A549 (cell line): ENCODE data around the gene CDC73. TPM values are rescaled to one million over a fixed set of nuclear protein-coding genes. Genes with fewer than 3 reads are reported as not detected.

Experiments
- ATAC-seq, 2 experiments: fragments of 200-7000 bp in 1 of 2; fragments of >200 bp in 1 of 2; cut with Nextera tagmentation in 1 of 2; cut with Tn5 transposase in 1 of 2; 3 replicates each; pipeline versions ENCODE4 v1.8.0 to v1.9.1; 2018 to 2020; ENCODE audit warnings: mild to moderate bottlenecking in 1 of 2, moderate library complexity in 1 of 2
- CTCF ChIA-PET: fragments of 300-600 bp; sonication (Branson Sonifier 250); formaldehyde crosslinking; extraction: SDS; loops from one replicate; lab custom pipeline; 2021; ENCODE audit warnings: antibody characterized with exemption, inconsistent platforms; lab: Yijun Ruan, JAX
- POLR2A ChIA-PET: fragments of 350-600 bp; formaldehyde crosslinking; extraction: SDS; loops from one replicate; lab custom pipeline; 2021; ENCODE audit warnings: antibody characterized with exemption, inconsistent platforms; lab: Yijun Ruan, JAX
- DNase-seq, 2 experiments: peaks; one replicate each; pipeline versions ENCODE4 v3.0.0 to v3.0.0-alpha.2; 2011 to 2016; ENCODE audit warnings: low read depth in 1 of 2, low spot score in 1 of 2
- FAIRE-seq: peaks from 2 replicates; lab custom pipeline; 2011; peaks lifted over from hg19 to GRCh38; lab: Jason Lieb, UNC
- H3K27ac ChIP-seq, 2 experiments: fragments of >200 bp; sonication (Bioruptor Twin); formaldehyde crosslinking; 3 replicates each; pipeline ENCODE4 v1.5.1; 2016 to 2017
- H3K4me1 ChIP-seq: fragments of >200 bp; sonication (Bioruptor Twin); formaldehyde crosslinking; 3 replicates; pipeline ENCODE4 v1.6.1; 2016
- H3K4me2 ChIP-seq: fragments of >200 bp; sonication (Bioruptor Twin); formaldehyde crosslinking; 3 replicates; pipeline ENCODE4 v1.6.1; 2016
- H3K4me3 ChIP-seq: fragments of >200 bp; sonication (Bioruptor Twin); formaldehyde crosslinking; 3 replicates; pipeline ENCODE4 v1.5.1; 2016
- H3K9me3 ChIP-seq: fragments of >200 bp; sonication (Bioruptor Twin); formaldehyde crosslinking; 3 replicates; pipeline ENCODE4 v1.6.1; 2016
- ATOH8 ChIP-seq: fragments of 250-450 bp; sonication (Bioruptor Pico); IDR thresholded peaks from 2 replicates; pipeline ENCODE4 v1.5.0; 2020; ENCODE audit warnings: low read depth, mild to moderate bottlenecking, moderate library complexity
- CBX2 ChIP-seq: fragments of 200-600 bp; sonication (generic); IDR thresholded peaks from 2 replicates; pipeline ENCODE4 v1.6.1; 2016; ENCODE audit warnings: low read depth, mild to moderate bottlenecking, borderline replicate concordance
- CEBPB ChIP-seq, 2 experiments: fragments of >200 bp in 1 of 2; sonication (Bioruptor Twin) in 1 of 2; formaldehyde crosslinking in 1 of 2; IDR thresholded peaks; 2 replicates each; pipeline ENCODE4 v1.6.1; 2012 to 2016
- E2F6 ChIP-seq: IDR thresholded peaks from 2 replicates; pipeline ENCODE4 v1.6.1; 2012; ENCODE audit warnings: low read depth, borderline replicate concordance
- ESRRA ChIP-seq: fragments of 150-350 bp; IDR thresholded peaks from 2 replicates; pipeline ENCODE4 v1.6.1; 2014; ENCODE audit warnings: mild to moderate bottlenecking, low read length, borderline replicate concordance
- FOSL2 ChIP-seq, 2 experiments: fragments of 450-650 bp in 1 of 2; fragments of >200 bp in 1 of 2; sonication (Bioruptor Twin) in 1 of 2; formaldehyde crosslinking; IDR thresholded peaks; 2 replicates each; pipeline versions ENCODE4 v1.5.0 to v1.6.1; 2016 to 2020; ENCODE audit warnings: mild to moderate bottlenecking in 1 of 2, moderate library complexity in 1 of 2
- HDAC2 ChIP-seq: fragments of 200-600 bp; sonication (generic); IDR thresholded peaks from 2 replicates; pipeline ENCODE4 v1.6.1; 2016
- HES2 ChIP-seq: fragments of >200 bp; sonication (Bioruptor Twin); formaldehyde crosslinking; IDR thresholded peaks from 2 replicates; pipeline ENCODE4 v1.6.1; 2016
- HOXB13 ChIP-seq: fragments of 250-450 bp; sonication (Bioruptor Pico); IDR thresholded peaks from 2 replicates; pipeline ENCODE4 v1.5.0; 2020; ENCODE audit warnings: low read depth, mild to moderate bottlenecking, moderate library complexity
- HOXB5 ChIP-seq: fragments of 250-450 bp; sonication (Bioruptor Pico); IDR thresholded peaks from 2 replicates; pipeline ENCODE4 v1.5.0; 2020; ENCODE audit warnings: mild to moderate bottlenecking, moderate library complexity
- KDM1A ChIP-seq: fragments of 200-600 bp; sonication (generic); IDR thresholded peaks from 2 replicates; pipeline ENCODE4 v1.6.1; 2016; ENCODE audit warnings: low read depth, mild to moderate bottlenecking
- NPAS2 ChIP-seq: fragments of 250-450 bp; sonication (Bioruptor Pico); IDR thresholded peaks from 2 replicates; pipeline ENCODE4 v1.8.0; 2022; ENCODE audit warnings: mild to moderate bottlenecking, moderate library complexity, borderline replicate concordance
- NR3C1 ChIP-seq: fragments of >200 bp; sonication (Bioruptor Twin); formaldehyde crosslinking; IDR thresholded peaks from 3 replicates; pipeline ENCODE4 v1.6.1; 2017
- PHF8 ChIP-seq: fragments of 200-600 bp; sonication (generic); IDR thresholded peaks from 2 replicates; pipeline ENCODE4 v1.6.1; 2016; ENCODE audit warnings: low read depth, mild to moderate bottlenecking, antibody characterized with exemption, moderate library complexity, borderline replicate concordance
- RAD21 ChIP-seq, 2 experiments: fragments of >200 bp in 1 of 2; sonication (Bioruptor Twin) in 1 of 2; formaldehyde crosslinking in 1 of 2; IDR thresholded peaks in 1 of 2; conservative IDR thresholded peaks in 1 of 2; 2 replicates in 1 of 2; 3 replicates in 1 of 2; pipeline ENCODE4 v1.6.1; 2012 to 2018; ENCODE audit warnings: inconsistent platforms in 1 of 2
- RCOR1 ChIP-seq: fragments of 150-350 bp; IDR thresholded peaks from 2 replicates; pipeline ENCODE4 v1.6.1; 2014; ENCODE audit warnings: antibody characterized with exemption, low read length, low read depth
- REST ChIP-seq: fragments of 200-600 bp; sonication (generic); IDR thresholded peaks from 2 replicates; pipeline ENCODE4 v1.6.1; 2016; ENCODE audit warnings: antibody characterized with exemption, mild to moderate bottlenecking, moderate library complexity
- RFX5 ChIP-seq: fragments of 450-650 bp; IDR thresholded peaks from 2 replicates; pipeline ENCODE4 v1.7.1; 2014; ENCODE audit warnings: antibody characterized with exemption, mild to moderate bottlenecking, moderate library complexity
- RNF2 ChIP-seq: fragments of 200-600 bp; sonication (generic); IDR thresholded peaks from 2 replicates; pipeline ENCODE4 v1.6.1; 2016; ENCODE audit warnings: low read depth, mild to moderate bottlenecking, antibody characterized with exemption, moderate library complexity, borderline replicate concordance
- SREBF2 ChIP-seq: fragments of 450-650 bp; IDR thresholded peaks from 2 replicates; pipeline ENCODE4 v1.6.1; 2014; ENCODE audit warnings: mild to moderate bottlenecking, moderate library complexity
- USF2 ChIP-seq: fragments of 450-650 bp; IDR thresholded peaks from 2 replicates; pipeline ENCODE4 v1.6.1; 2014; ENCODE audit warnings: antibody characterized with exemption
- ZC3H11A ChIP-seq: fragments of 450-650 bp; IDR thresholded peaks from 2 replicates; pipeline ENCODE4 v1.6.1; 2014; ENCODE audit warnings: antibody characterized with exemption, mild to moderate bottlenecking
- ZSCAN20 ChIP-seq: fragments of 250-450 bp; sonication (Bioruptor Pico); IDR thresholded peaks from 2 replicates; pipeline ENCODE4 v1.8.0; 2022; ENCODE audit warnings: mild to moderate bottlenecking, moderate library complexity
- WGBS: methylation state at CpG from one replicate; pipeline ENCODE4 v1.1.6; 2017; ENCODE audit errors: missing lambda C conversion rate; 5-methylcytosine and 5-hydroxymethylcytosine counted together
- polyA plus RNA-seq, 4 experiments: library from polyadenylated mRNA; depleted of rRNA in 3 of 4; stranded (reverse); fragments of >200 nt; fragmentation: RNase III in 1 of 4; extraction: RNeasy Plus Mini Kit Qiagen cat#74134 plus additional on column Dnase treatment in 1 of 4; gene quantifications; 2 replicates in 3 of 4; 3 replicates in 1 of 4; pipeline ENCODE4 v1.2.3, GENCODE V29; 2011 to 2017

Gene CDC73
- polyA plus RNA-seq, 2 of the 4 experiments (the other 2 are of a cell fraction): 42.2 to 77.9 TPM

GRCh38 chr1:193237381-193237978 lies 115.6 kb downstream of the CDC73 start (continued):
- TF ChIP-seq REST (no peak), E2F6 (no peak)

- H3K4me2 ChIP-seq: no peak overlapping the region
- H3K27ac ChIP-seq: no peak overlapping the region
- H3K4me3 ChIP-seq: no peak overlapping the region
- no peak for DNase-seq
- no peaks in the 10 kb centered on the region for H3K9me3 ChIP-seq
- ATAC-seq: no peak
- H3K4me1 ChIP-seq: no peaks in the 10 kb centered on the region
- TF ChIP-seq ATOH8 (CRISPR knock-in tag) (no peak), RAD21 (conservative IDR thresholded peaks at IDR 0.05 in 1 of 2, IDR thresholded peaks at IDR 0.05 in 1 of 2) (no peak), RNF2 (no peak), NPAS2 (CRISPR knock-in tag) (no peak), PHF8 (no peak), HDAC2 (no peak), KDM1A (no peak), CBX2 (no peak), USF2 (no peak)
- no peak for FAIRE-seq
- ChIA-PET CTCF (no interaction called here), POLR2A (no interaction called here)
- 89% methylated on average over 1 of the region's 1 CpG for WGBS
Measured at GRCh38 chr1:193240609-193241008, 118.8 kb downstream of the CDC73 start.

GRCh38 chr1:193241132-193241827 lies 119.4 kb downstream of the CDC73 start:
- H3K4me1 ChIP-seq: no peaks in the 10 kb centered on the region
- H3K9me3 ChIP-seq: no peaks in the 10 kb centered on the region
- ChIA-PET CTCF (no interaction called here), POLR2A (no interaction called here)
- ATAC-seq: no peak
- no peak for TF ChIP-seq HOXB5 (CRISPR knock-in tag)
- TF ChIP-seq RAD21 (conservative IDR thresholded peaks at IDR 0.05 in 1 of 2, IDR thresholded peaks at IDR 0.05 in 1 of 2): no peak
- H3K27ac ChIP-seq: no peak overlapping the region
- no peak for FAIRE-seq
- no peak overlapping the region for H3K4me3 ChIP-seq
- no peak overlapping the region for H3K4me2 ChIP-seq
- WGBS: 93% methylated on average over 7 of the region's 7 CpGs
- DNase-seq: no peak

GRCh38 chr1:193242000-193242399 lies 120.2 kb downstream of the CDC73 start:
- Histone ChIP-seq H3K4me1 (no peaks in the 10 kb centered on the region), H3K27ac (no peak overlapping the region), H3K4me2 (no peak overlapping the region), H3K4me3 (no peak overlapping the region), H3K9me3 (no peaks in the 10 kb centered on the region)
- FAIRE-seq: no peak
- no peak for DNase-seq
- 100% methylated on average over 1 of the region's 4 CpGs for WGBS
- CTCF ChIA-PET: interaction anchor here (1.0 kb wide), 1 partner anchor 9 kb away, joined by 3 read pairs; no protein-coding TSS in a partner anchor
- no peak for ATAC-seq
- POLR2A ChIA-PET: no interaction called here
- no peak for TF ChIP-seq CBX2
- TF ChIP-seq RCOR1: no peak
- no peak for TF ChIP-seq RAD21 (conservative IDR thresholded peaks at IDR 0.05 in 1 of 2, IDR thresholded peaks at IDR 0.05 in 1 of 2)
- TF ChIP-seq RFX5: no peak
- TF ChIP-seq USF2: no peak
- no peak for TF ChIP-seq ZSCAN20 (CRISPR knock-in tag)
- no peak for TF ChIP-seq SREBF2
- no peak for TF ChIP-seq ZC3H11A
- no peak for TF ChIP-seq FOSL2 (IDR thresholded peaks at IDR 0.05)
- TF ChIP-seq FOSL2 (CRISPR knock-in tag; IDR thresholded peaks at IDR 0.05): no peak
- TF ChIP-seq CEBPB (IDR thresholded peaks at IDR 0.05): no peak
- TF ChIP-seq HOXB13 (CRISPR knock-in tag): no peak
- TF ChIP-seq HES2: no peak
- TF ChIP-seq ESRRA: no peak
- no peak for TF ChIP-seq NR3C1
